HL-60 (cell line): ENCODE results near the gene AGPAT3.

Experiments used
- GABPA ChIP-seq: IDR thresholded peaks from 2 replicates; pipeline ENCODE4 v1.6.1; 2012; ENCODE audit warnings: low read depth
- POLR2AphosphoS5 ChIP-seq: IDR thresholded peaks from 2 replicates; pipeline ENCODE4 v1.6.1; 2012; ENCODE audit warnings: low read depth
- SPI1 ChIP-seq: IDR thresholded peaks from 2 replicates; pipeline ENCODE4 v1.6.1; 2012; ENCODE audit warnings: low read depth, mild to moderate bottlenecking, borderline replicate concordance
- TF ChIP-seq, protein P1 (sequence below): IDR thresholded peaks from one replicate; pipeline ENCODE4 v1.5.1; 2011; ENCODE audit warnings: low read length, control low read depth, inconsistent platforms; ENCODE audit not compliant: insufficient read depth
- TF ChIP-seq, protein P2 (sequence below): IDR thresholded peaks from 2 replicates; pipeline ENCODE4 v1.6.1; 2012; ENCODE audit warnings: low read depth; ENCODE audit not compliant: insufficient replicate concordance

GRCh38 chr21:43933680-43934079, 68.7 kb downstream of the AGPAT3 start:
- TF ChIP-seq, protein P1, sequence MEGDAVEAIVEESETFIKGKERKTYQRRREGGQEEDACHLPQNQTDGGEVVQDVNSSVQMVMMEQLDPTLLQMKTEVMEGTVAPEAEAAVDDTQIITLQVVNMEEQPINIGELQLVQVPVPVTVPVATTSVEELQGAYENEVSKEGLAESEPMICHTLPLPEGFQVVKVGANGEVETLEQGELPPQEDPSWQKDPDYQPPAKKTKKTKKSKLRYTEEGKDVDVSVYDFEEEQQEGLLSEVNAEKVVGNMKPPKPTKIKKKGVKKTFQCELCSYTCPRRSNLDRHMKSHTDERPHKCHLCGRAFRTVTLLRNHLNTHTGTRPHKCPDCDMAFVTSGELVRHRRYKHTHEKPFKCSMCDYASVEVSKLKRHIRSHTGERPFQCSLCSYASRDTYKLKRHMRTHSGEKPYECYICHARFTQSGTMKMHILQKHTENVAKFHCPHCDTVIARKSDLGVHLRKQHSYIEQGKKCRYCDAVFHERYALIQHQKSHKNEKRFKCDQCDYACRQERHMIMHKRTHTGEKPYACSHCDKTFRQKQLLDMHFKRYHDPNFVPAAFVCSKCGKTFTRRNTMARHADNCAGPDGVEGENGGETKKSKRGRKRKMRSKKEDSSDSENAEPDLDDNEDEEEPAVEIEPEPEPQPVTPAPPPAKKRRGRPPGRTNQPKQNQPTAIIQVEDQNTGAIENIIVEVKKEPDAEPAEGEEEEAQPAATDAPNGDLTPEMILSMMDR: no peak
- TF ChIP-seq, protein P2, sequence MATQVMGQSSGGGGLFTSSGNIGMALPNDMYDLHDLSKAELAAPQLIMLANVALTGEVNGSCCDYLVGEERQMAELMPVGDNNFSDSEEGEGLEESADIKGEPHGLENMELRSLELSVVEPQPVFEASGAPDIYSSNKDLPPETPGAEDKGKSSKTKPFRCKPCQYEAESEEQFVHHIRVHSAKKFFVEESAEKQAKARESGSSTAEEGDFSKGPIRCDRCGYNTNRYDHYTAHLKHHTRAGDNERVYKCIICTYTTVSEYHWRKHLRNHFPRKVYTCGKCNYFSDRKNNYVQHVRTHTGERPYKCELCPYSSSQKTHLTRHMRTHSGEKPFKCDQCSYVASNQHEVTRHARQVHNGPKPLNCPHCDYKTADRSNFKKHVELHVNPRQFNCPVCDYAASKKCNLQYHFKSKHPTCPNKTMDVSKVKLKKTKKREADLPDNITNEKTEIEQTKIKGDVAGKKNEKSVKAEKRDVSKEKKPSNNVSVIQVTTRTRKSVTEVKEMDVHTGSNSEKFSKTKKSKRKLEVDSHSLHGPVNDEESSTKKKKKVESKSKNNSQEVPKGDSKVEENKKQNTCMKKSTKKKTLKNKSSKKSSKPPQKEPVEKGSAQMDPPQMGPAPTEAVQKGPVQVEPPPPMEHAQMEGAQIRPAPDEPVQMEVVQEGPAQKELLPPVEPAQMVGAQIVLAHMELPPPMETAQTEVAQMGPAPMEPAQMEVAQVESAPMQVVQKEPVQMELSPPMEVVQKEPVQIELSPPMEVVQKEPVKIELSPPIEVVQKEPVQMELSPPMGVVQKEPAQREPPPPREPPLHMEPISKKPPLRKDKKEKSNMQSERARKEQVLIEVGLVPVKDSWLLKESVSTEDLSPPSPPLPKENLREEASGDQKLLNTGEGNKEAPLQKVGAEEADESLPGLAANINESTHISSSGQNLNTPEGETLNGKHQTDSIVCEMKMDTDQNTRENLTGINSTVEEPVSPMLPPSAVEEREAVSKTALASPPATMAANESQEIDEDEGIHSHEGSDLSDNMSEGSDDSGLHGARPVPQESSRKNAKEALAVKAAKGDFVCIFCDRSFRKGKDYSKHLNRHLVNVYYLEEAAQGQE: no peak
- no peak for TF ChIP-seq POLR2AphosphoS5
- TF ChIP-seq SPI1: no peak
- TF ChIP-seq GABPA: no peak
